Retinal pigment epithelial cell (primary cell): ENCODE data around the gene TMEFF2.

Source experiments
- DNase-seq: peaks from one replicate; pipeline ENCODE4 v3.0.0-alpha.2; 2010; ENCODE audit warnings: low read depth
- H3K4me3 ChIP-seq: 2 replicates; pipeline ENCODE4 v1.5.1; 2011; ENCODE audit warnings: mild to moderate bottlenecking, low read length, control low read depth, moderate library complexity
- CTCF ChIP-seq: conservative IDR thresholded peaks from 2 replicates; pipeline ENCODE4 v1.5.1; 2011; ENCODE audit warnings: low read depth, low read length, control low read depth, inconsistent platforms

The TMEFF2 gene

GRCh38 chr2:192190474-192190873, 4.3 kb downstream of the TMEFF2 start:
- TF ChIP-seq CTCF = peak; percentile 67
- no peak for DNase-seq
- H3K4me3 ChIP-seq = no peak overlapping the region

- no peak for TF ChIP-seq CTCF
- H3K4me3 ChIP-seq = no peak overlapping the region
- DNase-seq = no peak
Observed at GRCh38 chr2:192186806-192187205, 7.9 kb downstream of the TMEFF2 start.

- no peak overlapping the region for H3K4me3 ChIP-seq
- no peak for DNase-seq
- TF ChIP-seq CTCF = no peak
Observed at GRCh38 chr2:192184349-192184748, 10.4 kb downstream of the TMEFF2 start.

GRCh38 chr2:192183296-192183695, 11.4 kb downstream of the TMEFF2 start:
- no peak for TF ChIP-seq CTCF
- H3K4me3 ChIP-seq = no peak overlapping the region
- DNase-seq = no peak

GRCh38 chr2:192166946-192167345, 27.8 kb downstream of the TMEFF2 start:
- TF ChIP-seq CTCF = no peak
- DNase-seq = no peak
- H3K4me3 ChIP-seq = no peak overlapping the region

GRCh38 chr2:192165842-192166241, 28.9 kb downstream of the TMEFF2 start:
- no peak for TF ChIP-seq CTCF
- DNase-seq = no peak
- H3K4me3 ChIP-seq = no peak overlapping the region

- no peak for DNase-seq
- TF ChIP-seq CTCF = peak; percentile 88
- H3K4me3 ChIP-seq = no peak overlapping the region
Observed at GRCh38 chr2:192162392-192163042, 32.2 kb downstream of the TMEFF2 start.
